Stimulated activated CD4-positive, alpha-beta T cell treated with anti-CD3 and anti-CD28 coated beads, TNF-alpha, amount 100 ng/mL, for 1 hour (primary cell): ENCODE results near the gene ALK.

Experiments
- DNase-seq, 3 donors: peaks; one replicate each; pipeline ENCODE4 v3.0.0-alpha.2; 2020; ENCODE audit warnings: low read depth in 3 of 3, low spot score in 1 of 3

The ALK gene

DNA sequence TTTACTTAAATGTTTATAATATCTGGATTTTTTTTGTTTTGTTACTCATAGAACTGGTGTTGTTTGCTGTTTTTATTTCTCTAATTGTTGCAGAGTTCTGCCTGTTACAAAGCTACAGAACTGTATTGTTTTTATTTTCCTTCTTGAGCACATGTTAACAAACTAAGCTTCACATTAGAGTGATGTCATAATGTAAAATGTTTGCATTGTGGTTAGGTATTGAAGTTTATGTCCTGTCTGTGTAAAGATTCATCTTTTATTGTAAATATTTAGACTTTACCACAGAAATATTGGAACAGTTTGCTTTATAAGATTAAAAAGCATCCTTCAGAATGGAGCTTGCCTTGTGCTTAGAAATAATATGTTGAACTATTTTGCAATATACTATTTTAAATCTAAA, 738.5 kb downstream of the ALK start:
- DNase-seq, result no peak

- no peak for DNase-seq
Observed at GRCh38 chr2:29182334-29182733, 739.1 kb downstream of the ALK start.

DNA sequence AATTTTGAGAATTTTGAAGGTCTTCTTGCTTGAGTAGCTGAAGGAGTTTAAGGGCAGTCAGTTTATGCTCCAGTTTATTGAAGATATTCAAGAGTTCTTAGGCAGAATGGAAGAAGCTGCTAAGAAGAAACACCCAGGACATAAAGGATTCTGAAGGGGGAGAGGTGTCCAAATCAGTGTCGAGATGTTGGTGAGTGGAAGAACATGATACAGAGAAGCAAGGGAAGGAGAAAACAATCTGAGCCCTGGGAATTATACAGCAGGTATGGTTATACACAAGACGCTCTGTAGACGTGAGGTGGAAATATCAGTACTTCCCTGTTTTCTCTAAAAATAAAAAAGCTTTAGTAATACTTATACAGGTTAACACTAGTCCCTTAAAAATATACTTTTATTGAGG, 746.0 kb downstream of the ALK start:
- no peak for DNase-seq

GRCh38 chr2:29174937-29175336, 746.4 kb downstream of the ALK start:
- no peak for DNase-seq

GRCh38 chr2:29166242-29167039, 754.9 kb downstream of the ALK start:
- DNase-seq, result no peak

GRCh38 chr2:29165362-29166241, 755.8 kb downstream of the ALK start:
- DNase-seq, result no peak

- DNase-seq, result no peak
Observed at GRCh38 chr2:29164091-29164846, 757.1 kb downstream of the ALK start.

- no peak for DNase-seq
Observed at GRCh38 chr2:29162204-29162928, 759.0 kb downstream of the ALK start.

- DNase-seq, result no peak
Observed at GRCh38 chr2:29160184-29160583, 761.2 kb downstream of the ALK start.

- DNase-seq, result no peak
Observed at GRCh38 chr2:29159125-29159524, 762.3 kb downstream of the ALK start.

- DNase-seq, result no peak
Observed at GRCh38 chr2:29157131-29157530, 764.3 kb downstream of the ALK start.

DNA sequence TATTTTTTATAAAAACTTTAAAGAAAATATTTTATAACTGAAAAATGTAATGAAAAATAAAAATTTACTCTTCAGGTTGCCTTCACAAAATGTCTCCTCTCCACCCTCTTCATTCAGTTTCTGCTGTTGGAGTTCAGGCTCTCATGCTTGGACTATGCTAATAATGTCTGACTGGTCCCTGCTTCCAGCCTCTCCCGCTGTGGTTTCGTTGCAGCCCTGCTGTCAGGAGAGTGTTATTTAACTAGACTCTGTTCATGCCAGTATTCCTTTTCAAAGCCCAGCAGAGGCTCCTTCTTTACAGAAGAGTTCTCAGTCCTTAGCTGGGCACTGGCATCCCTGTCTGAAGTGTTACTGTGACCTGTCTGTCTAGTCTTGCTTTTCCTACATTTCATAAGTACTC, 765.8 kb downstream of the ALK start:
- no peak for DNase-seq

DNA sequence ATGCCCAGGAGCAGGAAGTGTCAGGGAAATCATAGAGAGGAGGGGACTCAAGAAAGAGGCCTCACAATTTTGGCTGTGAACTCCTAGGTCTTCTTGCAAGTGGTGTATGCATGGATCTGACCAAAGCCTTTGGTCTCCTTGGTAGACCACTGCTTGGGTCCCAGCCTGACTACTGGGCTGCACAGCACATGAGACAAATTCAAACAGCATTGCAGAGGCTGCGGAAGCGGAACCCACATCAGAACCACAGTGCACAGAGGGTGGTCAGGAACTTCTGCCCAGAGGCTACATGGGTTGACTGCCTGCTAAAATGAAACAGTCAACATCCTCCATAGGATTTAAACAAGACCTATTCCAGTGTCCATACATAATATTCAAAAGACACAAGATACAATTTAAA, 766.8 kb downstream of the ALK start:
- DNase-seq, result no peak

GRCh38 chr2:29147963-29148362, 773.4 kb downstream of the ALK start:
- DNase-seq, result no peak

- no peak for DNase-seq
Observed at GRCh38 chr2:29146197-29146596, 775.2 kb downstream of the ALK start.

GRCh38 chr2:29143657-29144056, 777.7 kb downstream of the ALK start:
- no peak for DNase-seq
